ENCODE measurements around the gene QRSL1. TPM values are rescaled to one million over a fixed set of nuclear protein-coding genes. Genes with fewer than 3 reads are reported as not detected.

Gene QRSL1
- polyA plus RNA-seq, 1 of the 3 experiments (the other 2 are of a cell fraction) = 5.7 TPM

DNA sequence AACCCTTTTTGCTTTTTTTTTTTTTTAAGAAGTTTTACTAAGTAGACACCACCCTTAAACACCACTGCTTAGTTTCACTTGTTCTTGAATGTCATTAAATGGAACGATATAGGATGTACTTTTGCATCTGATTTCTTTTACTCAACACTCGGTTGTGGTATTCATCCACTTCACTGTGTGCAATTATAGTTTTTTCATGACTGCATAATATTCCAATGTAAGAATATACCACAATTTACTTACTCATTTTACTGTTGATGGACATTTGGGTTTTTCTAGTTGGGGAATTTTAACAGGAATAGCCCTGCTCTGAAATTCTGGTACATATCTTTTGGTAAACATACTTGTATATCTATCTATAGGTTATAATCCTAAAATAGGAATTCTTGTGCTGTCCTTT is 29.9 kb upstream of the QRSL1 start (continued):
- TF ChIP-seq MEF2A (IDR thresholded peaks at IDR 0.05; ENCODE audit: borderline replicate concordance, low read depth) (no peak), JUND (IDR thresholded peaks at IDR 0.05) (no peak), MXI1 (IDR thresholded peaks at IDR 0.05; ENCODE audit: low read depth, low read length) (no peak), SIN3A (IDR thresholded peaks at IDR 0.05; ENCODE audit: borderline replicate concordance, low read depth, low read length) (no peak)
- TF ChIP-seq, protein P1, sequence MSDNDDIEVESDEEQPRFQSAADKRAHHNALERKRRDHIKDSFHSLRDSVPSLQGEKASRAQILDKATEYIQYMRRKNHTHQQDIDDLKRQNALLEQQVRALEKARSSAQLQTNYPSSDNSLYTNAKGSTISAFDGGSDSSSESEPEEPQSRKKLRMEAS (IDR thresholded peaks at IDR 0.05; ENCODE audit: low read depth) = no peak
- TF ChIP-seq, protein P2, sequence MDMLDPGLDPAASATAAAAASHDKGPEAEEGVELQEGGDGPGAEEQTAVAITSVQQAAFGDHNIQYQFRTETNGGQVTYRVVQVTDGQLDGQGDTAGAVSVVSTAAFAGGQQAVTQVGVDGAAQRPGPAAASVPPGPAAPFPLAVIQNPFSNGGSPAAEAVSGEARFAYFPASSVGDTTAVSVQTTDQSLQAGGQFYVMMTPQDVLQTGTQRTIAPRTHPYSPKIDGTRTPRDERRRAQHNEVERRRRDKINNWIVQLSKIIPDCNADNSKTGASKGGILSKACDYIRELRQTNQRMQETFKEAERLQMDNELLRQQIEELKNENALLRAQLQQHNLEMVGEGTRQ (IDR thresholded peaks at IDR 0.05; ENCODE audit: borderline replicate concordance, low read depth, low read length) = no peak

DNA sequence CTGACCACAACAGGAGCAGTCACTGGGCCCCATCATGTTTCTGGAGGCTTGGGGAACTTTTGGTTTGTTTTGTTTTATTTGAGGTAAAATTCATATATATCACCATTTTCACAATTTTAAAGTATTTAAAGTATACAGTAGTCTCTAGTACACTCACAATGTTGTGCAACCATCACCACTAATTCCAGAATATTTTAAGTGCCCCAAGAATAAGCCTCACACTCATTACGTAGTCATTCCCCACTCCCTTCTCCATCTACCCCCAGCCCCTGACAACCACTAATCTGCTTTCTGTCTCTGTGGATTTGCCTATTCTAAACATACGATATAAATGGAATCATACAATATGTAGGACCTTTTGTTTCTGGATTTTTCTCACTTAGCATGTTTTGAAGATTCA is 29.0 kb upstream of the QRSL1 start:
- Histone ChIP-seq H3K27me3 (ENCODE audit: insufficient read depth) (no peaks in the 10 kb centered on the region), H3K9me2 (no peaks in the 10 kb centered on the region), H2AFZ (ENCODE audit: low read depth) (no peak overlapping the region), H3K79me2 (ENCODE audit: insufficient read depth) (no peaks in the 10 kb centered on the region), H3K9ac (no peak overlapping the region), H3K4me2 (no peak overlapping the region), H3K9me3 (no peaks in the 10 kb centered on the region), H4K20me1 (ENCODE audit: insufficient read depth) (no peaks in the 10 kb centered on the region), H3K4me1 (ENCODE audit: control insufficient read depth in 1 of 2, insufficient read depth in 2 of 2, low read depth in 1 of 2, low read length in 1 of 2) (no peaks in the 10 kb centered on the region), H3F3A (replicated peaks; ENCODE audit: insufficient read depth) (no peaks in the 10 kb centered on the region), H3K4me3 (ENCODE audit: low read depth in 2 of 2, low read length in 1 of 2) (no peak overlapping the region), H3K36me3 (replicated peaks in 1 of 2; ENCODE audit: control insufficient read depth in 1 of 2, insufficient read depth in 2 of 2, low read length in 1 of 2) (peaks cover 0 to 14% of the 10 kb centered on the region in 2 experiments), H3K27ac (ENCODE audit: low read depth in 2 of 2, low read length in 1 of 2) (no peak overlapping the region)
- ChIA-PET CTCF (no interaction called here), POLR2A (no interaction called here)
- TF ChIP-seq TEAD4 (IDR thresholded peaks at IDR 0.05; ENCODE audit: borderline replicate concordance, insufficient read depth) (no peak), GATA2 (CRISPR knock-in tag; IDR thresholded peaks at IDR 0.05) (no peak), SMC3 (IDR thresholded peaks at IDR 0.05; ENCODE audit: low read depth, low read length) (no peak), RXRA (IDR thresholded peaks at IDR 0.05; ENCODE audit: borderline replicate concordance, low read depth) (no peak), FOXJ3 (CRISPR knock-in tag; IDR thresholded peaks at IDR 0.05) (no peak)
- TF ChIP-seq, protein P2 (IDR thresholded peaks at IDR 0.05; ENCODE audit: borderline replicate concordance, low read depth, low read length) = no peak
- TF ChIP-seq, protein P3, sequence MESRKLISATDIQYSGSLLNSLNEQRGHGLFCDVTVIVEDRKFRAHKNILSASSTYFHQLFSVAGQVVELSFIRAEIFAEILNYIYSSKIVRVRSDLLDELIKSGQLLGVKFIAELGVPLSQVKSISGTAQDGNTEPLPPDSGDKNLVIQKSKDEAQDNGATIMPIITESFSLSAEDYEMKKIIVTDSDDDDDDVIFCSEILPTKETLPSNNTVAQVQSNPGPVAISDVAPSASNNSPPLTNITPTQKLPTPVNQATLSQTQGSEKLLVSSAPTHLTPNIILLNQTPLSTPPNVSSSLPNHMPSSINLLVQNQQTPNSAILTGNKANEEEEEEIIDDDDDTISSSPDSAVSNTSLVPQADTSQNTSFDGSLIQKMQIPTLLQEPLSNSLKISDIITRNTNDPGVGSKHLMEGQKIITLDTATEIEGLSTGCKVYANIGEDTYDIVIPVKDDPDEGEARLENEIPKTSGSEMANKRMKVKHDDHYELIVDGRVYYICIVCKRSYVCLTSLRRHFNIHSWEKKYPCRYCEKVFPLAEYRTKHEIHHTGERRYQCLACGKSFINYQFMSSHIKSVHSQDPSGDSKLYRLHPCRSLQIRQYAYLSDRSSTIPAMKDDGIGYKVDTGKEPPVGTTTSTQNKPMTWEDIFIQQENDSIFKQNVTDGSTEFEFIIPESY (IDR thresholded peaks at IDR 0.05; ENCODE audit: borderline replicate concordance, low read depth) = no peak
- TF ChIP-seq, protein P4, sequence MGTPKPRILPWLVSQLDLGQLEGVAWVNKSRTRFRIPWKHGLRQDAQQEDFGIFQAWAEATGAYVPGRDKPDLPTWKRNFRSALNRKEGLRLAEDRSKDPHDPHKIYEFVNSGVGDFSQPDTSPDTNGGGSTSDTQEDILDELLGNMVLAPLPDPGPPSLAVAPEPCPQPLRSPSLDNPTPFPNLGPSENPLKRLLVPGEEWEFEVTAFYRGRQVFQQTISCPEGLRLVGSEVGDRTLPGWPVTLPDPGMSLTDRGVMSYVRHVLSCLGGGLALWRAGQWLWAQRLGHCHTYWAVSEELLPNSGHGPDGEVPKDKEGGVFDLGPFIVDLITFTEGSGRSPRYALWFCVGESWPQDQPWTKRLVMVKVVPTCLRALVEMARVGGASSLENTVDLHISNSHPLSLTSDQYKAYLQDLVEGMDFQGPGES (IDR thresholded peaks at IDR 0.05; ENCODE audit: low read depth, low read length) = no peak
- TF ChIP-seq, protein P5, sequence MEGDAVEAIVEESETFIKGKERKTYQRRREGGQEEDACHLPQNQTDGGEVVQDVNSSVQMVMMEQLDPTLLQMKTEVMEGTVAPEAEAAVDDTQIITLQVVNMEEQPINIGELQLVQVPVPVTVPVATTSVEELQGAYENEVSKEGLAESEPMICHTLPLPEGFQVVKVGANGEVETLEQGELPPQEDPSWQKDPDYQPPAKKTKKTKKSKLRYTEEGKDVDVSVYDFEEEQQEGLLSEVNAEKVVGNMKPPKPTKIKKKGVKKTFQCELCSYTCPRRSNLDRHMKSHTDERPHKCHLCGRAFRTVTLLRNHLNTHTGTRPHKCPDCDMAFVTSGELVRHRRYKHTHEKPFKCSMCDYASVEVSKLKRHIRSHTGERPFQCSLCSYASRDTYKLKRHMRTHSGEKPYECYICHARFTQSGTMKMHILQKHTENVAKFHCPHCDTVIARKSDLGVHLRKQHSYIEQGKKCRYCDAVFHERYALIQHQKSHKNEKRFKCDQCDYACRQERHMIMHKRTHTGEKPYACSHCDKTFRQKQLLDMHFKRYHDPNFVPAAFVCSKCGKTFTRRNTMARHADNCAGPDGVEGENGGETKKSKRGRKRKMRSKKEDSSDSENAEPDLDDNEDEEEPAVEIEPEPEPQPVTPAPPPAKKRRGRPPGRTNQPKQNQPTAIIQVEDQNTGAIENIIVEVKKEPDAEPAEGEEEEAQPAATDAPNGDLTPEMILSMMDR (IDR thresholded peaks at IDR 0.05) = no peak
- WGBS (ENCODE audit: low lambda C conversion rate) = 96% methylated on average over 2 of the region's 2 CpGs
- DNase-seq = no peak

Data from SK-N-SH (cell line).